GM23338 (cell line): ENCODE results near the gene HLA-DOB. TPM values are rescaled to one million over a fixed set of nuclear protein-coding genes. Genes with fewer than 3 reads are reported as not detected.

ENCODE experiments used
- ATAC-seq: fragments of 200-7000 bp; cut with Tn5 transposase; 3 replicates; pipeline ENCODE4 v1.9.1; 2020
- DNase-seq: peaks from one replicate; pipeline ENCODE4 v3.0.0-alpha.2; 2015; ENCODE audit warnings: low spot score
- H2AFZ ChIP-seq: fragments of 200-600 bp; sonication (generic); 2 replicates; pipeline ENCODE4 v1.8.0; 2016; ENCODE audit warnings: antibody characterized with exemption, mild to moderate bottlenecking, moderate library complexity
- H3F3A ChIP-seq: fragments of 200-600 bp; sonication (generic); replicated peaks from 2 replicates; pipeline ENCODE4 v1.8.0; 2017; ENCODE audit warnings: antibody characterized with exemption, mixed run types, low read depth
- H3K27ac ChIP-seq: fragments of 200-600 bp; sonication (generic); 2 replicates; pipeline ENCODE4 v1.6.1; 2016; ENCODE audit warnings: low read depth
- H3K27me3 ChIP-seq: fragments of 200-600 bp; sonication (generic); 2 replicates; pipeline ENCODE4 v1.8.0; 2016; ENCODE audit warnings: mild to moderate bottlenecking, mixed run types, moderate library complexity; ENCODE audit not compliant: insufficient read depth
- H3K36me3 ChIP-seq: fragments of 200-600 bp; sonication (generic); 2 replicates; pipeline ENCODE4 v1.8.0; 2016; ENCODE audit warnings: mild to moderate bottlenecking; ENCODE audit not compliant: insufficient read depth
- H3K4me1 ChIP-seq: fragments of 200-600 bp; sonication (generic); 2 replicates; pipeline ENCODE4 v1.8.0; 2016; ENCODE audit warnings: mild to moderate bottlenecking, moderate library complexity; ENCODE audit not compliant: insufficient read depth
- H3K4me2 ChIP-seq: fragments of 200-600 bp; sonication (generic); 2 replicates; pipeline ENCODE4 v1.7.1; 2017; ENCODE audit warnings: mixed run types
- H3K4me3 ChIP-seq: fragments of 200-600 bp; sonication (generic); 2 replicates; pipeline ENCODE4 v1.6.1; 2016; ENCODE audit warnings: mixed run types
- H3K79me2 ChIP-seq: fragments of 200-600 bp; sonication (generic); replicated peaks from 2 replicates; pipeline ENCODE4 v1.8.0; 2017; ENCODE audit warnings: mild to moderate bottlenecking; ENCODE audit not compliant: insufficient read depth
- H3K9me2 ChIP-seq: fragments of 200-600 bp; sonication (generic); 2 replicates; pipeline ENCODE4 v1.8.0; 2017; ENCODE audit not compliant: insufficient read depth
- H4K20me1 ChIP-seq: fragments of 200-600 bp; sonication (generic); replicated peaks from 2 replicates; pipeline ENCODE4 v1.8.0; 2017; ENCODE audit warnings: mild to moderate bottlenecking; ENCODE audit not compliant: insufficient read depth
- H3K27ac Mint-ChIP-seq: 2 replicates; pipeline ENCODE4 v1.8.0; 2020; ENCODE audit warnings: inconsistent platforms, mild to moderate bottlenecking, moderate library complexity, mixed read lengths
- H3K27me3 Mint-ChIP-seq: 3 replicates; pipeline ENCODE4 v1.8.0; 2022; ENCODE audit warnings: low read depth, mild to moderate bottlenecking, moderate library complexity, mixed read lengths, inconsistent platforms; ENCODE audit not compliant: insufficient read depth, poor library complexity
- H3K36me3 Mint-ChIP-seq: 3 replicates; pipeline ENCODE4 v1.8.0; 2021; ENCODE audit warnings: low read depth, mild to moderate bottlenecking, inconsistent platforms, moderate library complexity, mixed read lengths
- H3K4me1 Mint-ChIP-seq: 3 replicates; pipeline ENCODE4 v1.8.0; 2020; ENCODE audit warnings: mild to moderate bottlenecking, inconsistent platforms, mixed read lengths
- H3K4me3 Mint-ChIP-seq: 3 replicates; pipeline ENCODE4 v1.8.0; 2021; ENCODE audit warnings: moderate library complexity, mild to moderate bottlenecking, inconsistent platforms, mixed read lengths
- H3K9me3 Mint-ChIP-seq: 3 replicates; pipeline ENCODE4 v1.8.0; 2020; ENCODE audit warnings: moderate library complexity, mild to moderate bottlenecking, inconsistent platforms, mixed read lengths
- EZH2 ChIP-seq: fragments of 200-600 bp; sonication (generic); IDR thresholded peaks from one replicate; pipeline ENCODE4 v1.8.0; 2017; ENCODE audit warnings: antibody characterized with exemption, mild to moderate bottlenecking, low read depth; ENCODE audit not compliant: unreplicated experiment
- ZNF114 ChIP-seq: fragments of 250-450 bp; sonication (Bioruptor Pico); IDR thresholded peaks from 2 replicates; pipeline ENCODE4 v1.5.0; 2020; ENCODE audit warnings: mild to moderate bottlenecking, moderate library complexity
- polyA plus RNA-seq: library from polyadenylated mRNA; unstranded; fragments of >200 nt; fragmentation: Nextera tagmentation; extraction: Ambion mirVana; gene quantifications from 2 replicates; pipeline ENCODE4 v1.2.1, GENCODE V29; 2016
- total RNA-seq: library from RNA; depleted of rRNA; stranded (reverse); fragments of >200 nt; shearing (Covaris generic); gene quantifications from 2 replicates; pipeline ENCODE4 v1.2.3, GENCODE V29; 2014
- TF ChIP-seq, protein P1 (sequence below): fragments of 250-450 bp; sonication (Bioruptor Pico); IDR thresholded peaks from 2 replicates; pipeline ENCODE4 v1.5.0; 2020; ENCODE audit warnings: mild to moderate bottlenecking, moderate library complexity
- TF ChIP-seq, protein P2 (sequence below): IDR thresholded peaks from one replicate; pipeline ENCODE4 v1.6.1; 2018; ENCODE audit warnings: antibody characterized with exemption; ENCODE audit not compliant: unreplicated experiment
- TF ChIP-seq, protein P3 (sequence below), 2 experiments: fragments of 200-600 bp in 1 of 2; sonication (generic) in 1 of 2; conservative IDR thresholded peaks; 2 replicates each; pipeline versions ENCODE4 v1.5.1 to v1.6.1; 2016 to 2017; ENCODE audit warnings: antibody characterized with exemption in 2 of 2, low read depth in 2 of 2, mild to moderate bottlenecking in 2 of 2, moderate library complexity in 1 of 2

The HLA-DOB gene
- total and polyA plus RNA-seq, 2 experiments from 2014 or later, result not detected

DNA sequence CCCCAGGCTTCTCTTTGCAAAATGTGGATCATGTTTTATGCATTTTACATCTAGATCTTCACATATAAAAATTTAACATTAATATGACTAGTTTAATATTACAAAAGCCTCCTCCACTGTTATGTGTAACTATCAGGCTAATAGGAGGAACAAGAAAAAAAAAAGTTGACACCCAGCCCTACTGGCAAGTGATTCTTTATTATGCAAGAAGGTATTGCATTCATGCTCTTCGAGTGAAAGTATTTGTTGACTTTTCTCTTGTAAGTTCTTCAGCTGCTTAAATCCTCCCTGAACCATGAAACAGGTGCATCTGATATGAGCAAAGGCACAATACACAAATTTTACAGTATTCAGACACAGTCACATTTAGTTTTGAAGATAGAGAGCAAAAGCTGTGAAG lies 52.8 kb downstream of the HLA-DOB start:
- Histone ChIP-seq H3K4me3 (no peak overlapping the region), H3K27ac (no peak overlapping the region), H3K36me3 (no peaks in the 10 kb centered on the region), H3K9me2 (no peaks in the 10 kb centered on the region), H3K27me3 (no peaks in the 10 kb centered on the region), H4K20me1 (no peaks in the 10 kb centered on the region), H3K4me1 (peaks cover 4% of the 10 kb centered on the region; the same call in 1 of the 2 replicates), H3K4me2 (no peak overlapping the region), H3F3A (no peaks in the 10 kb centered on the region), H2AFZ (no peak overlapping the region), H3K79me2 (no peaks in the 10 kb centered on the region)
- DNase-seq (no peak), ATAC-seq (no peak)
- TF ChIP-seq ZNF114 (CRISPR knock-in tag), result no peak
- TF ChIP-seq, protein P1, sequence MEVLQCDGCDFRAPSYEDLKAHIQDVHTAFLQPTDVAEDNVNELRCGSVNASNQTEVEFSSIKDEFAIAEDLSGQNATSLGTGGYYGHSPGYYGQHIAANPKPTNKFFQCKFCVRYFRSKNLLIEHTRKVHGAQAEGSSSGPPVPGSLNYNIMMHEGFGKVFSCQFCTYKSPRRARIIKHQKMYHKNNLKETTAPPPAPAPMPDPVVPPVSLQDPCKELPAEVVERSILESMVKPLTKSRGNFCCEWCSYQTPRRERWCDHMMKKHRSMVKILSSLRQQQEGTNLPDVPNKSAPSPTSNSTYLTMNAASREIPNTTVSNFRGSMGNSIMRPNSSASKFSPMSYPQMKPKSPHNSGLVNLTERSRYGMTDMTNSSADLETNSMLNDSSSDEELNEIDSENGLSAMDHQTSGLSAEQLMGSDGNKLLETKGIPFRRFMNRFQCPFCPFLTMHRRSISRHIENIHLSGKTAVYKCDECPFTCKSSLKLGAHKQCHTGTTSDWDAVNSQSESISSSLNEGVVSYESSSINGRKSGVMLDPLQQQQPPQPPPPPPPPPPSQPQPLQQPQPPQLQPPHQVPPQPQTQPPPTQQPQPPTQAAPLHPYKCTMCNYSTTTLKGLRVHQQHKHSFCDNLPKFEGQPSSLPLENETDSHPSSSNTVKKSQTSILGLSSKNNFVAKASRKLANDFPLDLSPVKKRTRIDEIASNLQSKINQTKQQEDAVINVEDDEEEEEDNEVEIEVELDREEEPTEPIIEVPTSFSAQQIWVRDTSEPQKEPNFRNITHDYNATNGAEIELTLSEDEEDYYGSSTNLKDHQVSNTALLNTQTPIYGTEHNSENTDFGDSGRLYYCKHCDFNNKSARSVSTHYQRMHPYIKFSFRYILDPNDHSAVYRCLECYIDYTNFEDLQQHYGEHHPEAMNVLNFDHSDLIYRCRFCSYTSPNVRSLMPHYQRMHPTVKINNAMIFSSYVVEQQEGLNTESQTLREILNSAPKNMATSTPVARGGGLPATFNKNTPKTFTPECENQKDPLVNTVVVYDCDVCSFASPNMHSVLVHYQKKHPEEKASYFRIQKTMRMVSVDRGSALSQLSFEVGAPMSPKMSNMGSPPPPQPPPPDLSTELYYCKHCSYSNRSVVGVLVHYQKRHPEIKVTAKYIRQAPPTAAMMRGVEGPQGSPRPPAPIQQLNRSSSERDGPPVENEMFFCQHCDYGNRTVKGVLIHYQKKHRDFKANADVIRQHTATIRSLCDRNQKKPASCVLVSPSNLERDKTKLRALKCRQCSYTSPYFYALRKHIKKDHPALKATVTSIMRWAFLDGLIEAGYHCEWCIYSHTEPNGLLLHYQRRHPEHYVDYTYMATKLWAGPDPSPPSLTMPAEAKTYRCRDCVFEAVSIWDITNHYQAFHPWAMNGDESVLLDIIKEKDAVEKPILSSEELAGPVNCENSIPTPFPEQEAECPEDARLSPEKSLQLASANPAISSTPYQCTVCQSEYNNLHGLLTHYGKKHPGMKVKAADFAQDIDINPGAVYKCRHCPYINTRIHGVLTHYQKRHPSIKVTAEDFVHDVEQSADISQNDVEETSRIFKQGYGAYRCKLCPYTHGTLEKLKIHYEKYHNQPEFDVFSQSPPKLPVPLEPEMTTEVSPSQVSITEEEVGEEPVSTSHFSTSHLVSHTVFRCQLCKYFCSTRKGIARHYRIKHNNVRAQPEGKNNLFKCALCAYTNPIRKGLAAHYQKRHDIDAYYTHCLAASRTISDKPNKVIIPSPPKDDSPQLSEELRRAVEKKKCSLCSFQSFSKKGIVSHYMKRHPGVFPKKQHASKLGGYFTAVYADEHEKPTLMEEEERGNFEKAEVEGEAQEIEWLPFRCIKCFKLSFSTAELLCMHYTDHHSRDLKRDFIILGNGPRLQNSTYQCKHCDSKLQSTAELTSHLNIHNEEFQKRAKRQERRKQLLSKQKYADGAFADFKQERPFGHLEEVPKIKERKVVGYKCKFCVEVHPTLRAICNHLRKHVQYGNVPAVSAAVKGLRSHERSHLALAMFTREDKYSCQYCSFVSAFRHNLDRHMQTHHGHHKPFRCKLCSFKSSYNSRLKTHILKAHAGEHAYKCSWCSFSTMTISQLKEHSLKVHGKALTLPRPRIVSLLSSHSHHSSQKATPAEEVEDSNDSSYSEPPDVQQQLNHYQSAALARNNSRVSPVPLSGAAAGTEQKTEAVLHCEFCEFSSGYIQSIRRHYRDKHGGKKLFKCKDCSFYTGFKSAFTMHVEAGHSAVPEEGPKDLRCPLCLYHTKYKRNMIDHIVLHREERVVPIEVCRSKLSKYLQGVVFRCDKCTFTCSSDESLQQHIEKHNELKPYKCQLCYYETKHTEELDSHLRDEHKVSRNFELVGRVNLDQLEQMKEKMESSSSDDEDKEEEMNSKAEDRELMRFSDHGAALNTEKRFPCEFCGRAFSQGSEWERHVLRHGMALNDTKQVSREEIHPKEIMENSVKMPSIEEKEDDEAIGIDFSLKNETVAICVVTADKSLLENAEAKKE, result no peak
- TF ChIP-seq EZH2, result no peak
- TF ChIP-seq, protein P2, sequence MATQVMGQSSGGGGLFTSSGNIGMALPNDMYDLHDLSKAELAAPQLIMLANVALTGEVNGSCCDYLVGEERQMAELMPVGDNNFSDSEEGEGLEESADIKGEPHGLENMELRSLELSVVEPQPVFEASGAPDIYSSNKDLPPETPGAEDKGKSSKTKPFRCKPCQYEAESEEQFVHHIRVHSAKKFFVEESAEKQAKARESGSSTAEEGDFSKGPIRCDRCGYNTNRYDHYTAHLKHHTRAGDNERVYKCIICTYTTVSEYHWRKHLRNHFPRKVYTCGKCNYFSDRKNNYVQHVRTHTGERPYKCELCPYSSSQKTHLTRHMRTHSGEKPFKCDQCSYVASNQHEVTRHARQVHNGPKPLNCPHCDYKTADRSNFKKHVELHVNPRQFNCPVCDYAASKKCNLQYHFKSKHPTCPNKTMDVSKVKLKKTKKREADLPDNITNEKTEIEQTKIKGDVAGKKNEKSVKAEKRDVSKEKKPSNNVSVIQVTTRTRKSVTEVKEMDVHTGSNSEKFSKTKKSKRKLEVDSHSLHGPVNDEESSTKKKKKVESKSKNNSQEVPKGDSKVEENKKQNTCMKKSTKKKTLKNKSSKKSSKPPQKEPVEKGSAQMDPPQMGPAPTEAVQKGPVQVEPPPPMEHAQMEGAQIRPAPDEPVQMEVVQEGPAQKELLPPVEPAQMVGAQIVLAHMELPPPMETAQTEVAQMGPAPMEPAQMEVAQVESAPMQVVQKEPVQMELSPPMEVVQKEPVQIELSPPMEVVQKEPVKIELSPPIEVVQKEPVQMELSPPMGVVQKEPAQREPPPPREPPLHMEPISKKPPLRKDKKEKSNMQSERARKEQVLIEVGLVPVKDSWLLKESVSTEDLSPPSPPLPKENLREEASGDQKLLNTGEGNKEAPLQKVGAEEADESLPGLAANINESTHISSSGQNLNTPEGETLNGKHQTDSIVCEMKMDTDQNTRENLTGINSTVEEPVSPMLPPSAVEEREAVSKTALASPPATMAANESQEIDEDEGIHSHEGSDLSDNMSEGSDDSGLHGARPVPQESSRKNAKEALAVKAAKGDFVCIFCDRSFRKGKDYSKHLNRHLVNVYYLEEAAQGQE, result no peak
- TF ChIP-seq, protein P3, sequence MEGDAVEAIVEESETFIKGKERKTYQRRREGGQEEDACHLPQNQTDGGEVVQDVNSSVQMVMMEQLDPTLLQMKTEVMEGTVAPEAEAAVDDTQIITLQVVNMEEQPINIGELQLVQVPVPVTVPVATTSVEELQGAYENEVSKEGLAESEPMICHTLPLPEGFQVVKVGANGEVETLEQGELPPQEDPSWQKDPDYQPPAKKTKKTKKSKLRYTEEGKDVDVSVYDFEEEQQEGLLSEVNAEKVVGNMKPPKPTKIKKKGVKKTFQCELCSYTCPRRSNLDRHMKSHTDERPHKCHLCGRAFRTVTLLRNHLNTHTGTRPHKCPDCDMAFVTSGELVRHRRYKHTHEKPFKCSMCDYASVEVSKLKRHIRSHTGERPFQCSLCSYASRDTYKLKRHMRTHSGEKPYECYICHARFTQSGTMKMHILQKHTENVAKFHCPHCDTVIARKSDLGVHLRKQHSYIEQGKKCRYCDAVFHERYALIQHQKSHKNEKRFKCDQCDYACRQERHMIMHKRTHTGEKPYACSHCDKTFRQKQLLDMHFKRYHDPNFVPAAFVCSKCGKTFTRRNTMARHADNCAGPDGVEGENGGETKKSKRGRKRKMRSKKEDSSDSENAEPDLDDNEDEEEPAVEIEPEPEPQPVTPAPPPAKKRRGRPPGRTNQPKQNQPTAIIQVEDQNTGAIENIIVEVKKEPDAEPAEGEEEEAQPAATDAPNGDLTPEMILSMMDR (conservative IDR thresholded peaks at IDR 0.05; ENCODE audit: low read depth in 2 of 2), result no peak
- Mint-ChIP-seq H3K9me3 (no peaks in the 10 kb centered on the region), H3K4me1 (peaks cover 9% of the 10 kb centered on the region; the same call in 2 of the 3 replicates), H3K27me3 (peaks cover 4% of the 10 kb centered on the region), H3K27ac (no peak overlapping the region), H3K4me3 (no peak overlapping the region), H3K36me3 (no peaks in the 10 kb centered on the region)
